ENCODE data around the gene LANCL3. TPM values are rescaled to one million over a fixed set of nuclear protein-coding genes. Genes with fewer than 3 reads are reported as not detected.
A peak's percentile ranks its signal among the peaks of the same experiment; 100 is the strongest.

The LANCL3 gene
- total RNA-seq, 4 donors from 2014 or later, result 0.02 to 0.25 (median 0.16) TPM; not detected in 1

- peak overlapping the region; percentile 24 to 56 (median 36) for H3K27ac ChIP-seq
- intact Hi-C loops (cut with DNase I; ENCODE audit: low total_unique reads) (no loop called here), in situ Hi-C loops (cut with MboI; ENCODE audit: low sequenced_read_pairs in 4 of 4) (no loop called here)
- no peaks in the 10 kb centered on the region for H3K9me3 ChIP-seq
- no peak for TF ChIP-seq POLR2A (IDR thresholded peaks at IDR 0.05)
- TF ChIP-seq, protein P1, sequence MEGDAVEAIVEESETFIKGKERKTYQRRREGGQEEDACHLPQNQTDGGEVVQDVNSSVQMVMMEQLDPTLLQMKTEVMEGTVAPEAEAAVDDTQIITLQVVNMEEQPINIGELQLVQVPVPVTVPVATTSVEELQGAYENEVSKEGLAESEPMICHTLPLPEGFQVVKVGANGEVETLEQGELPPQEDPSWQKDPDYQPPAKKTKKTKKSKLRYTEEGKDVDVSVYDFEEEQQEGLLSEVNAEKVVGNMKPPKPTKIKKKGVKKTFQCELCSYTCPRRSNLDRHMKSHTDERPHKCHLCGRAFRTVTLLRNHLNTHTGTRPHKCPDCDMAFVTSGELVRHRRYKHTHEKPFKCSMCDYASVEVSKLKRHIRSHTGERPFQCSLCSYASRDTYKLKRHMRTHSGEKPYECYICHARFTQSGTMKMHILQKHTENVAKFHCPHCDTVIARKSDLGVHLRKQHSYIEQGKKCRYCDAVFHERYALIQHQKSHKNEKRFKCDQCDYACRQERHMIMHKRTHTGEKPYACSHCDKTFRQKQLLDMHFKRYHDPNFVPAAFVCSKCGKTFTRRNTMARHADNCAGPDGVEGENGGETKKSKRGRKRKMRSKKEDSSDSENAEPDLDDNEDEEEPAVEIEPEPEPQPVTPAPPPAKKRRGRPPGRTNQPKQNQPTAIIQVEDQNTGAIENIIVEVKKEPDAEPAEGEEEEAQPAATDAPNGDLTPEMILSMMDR (IDR thresholded peaks at IDR 0.05 in 4 of 5, conservative IDR thresholded peaks at IDR 0.05 in 1 of 5), result no peak
- DNase-seq (no peak), ATAC-seq (peak in 1 of 2 donors; percentile 52)
- H3K4me1 ChIP-seq, result peaks cover 10 to 12% of the 10 kb centered on the region in 2 donors
- H3K36me3 ChIP-seq, result no peaks in the 10 kb centered on the region
- H3K4me3 ChIP-seq, result no peak overlapping the region
- H3K27me3 ChIP-seq, result no peaks in the 10 kb centered on the region
These were observed 151.1 kb downstream of the LANCL3 start for GRCh38 chrX:37722595-37722994.

GRCh38 chrX:37726346-37726745 lies 154.9 kb downstream of the LANCL3 start:
- DNase-seq, result no peak
- intact Hi-C loops (cut with DNase I; ENCODE audit: low total_unique reads), result no loop called here
- no peak for TF ChIP-seq POLR2A (IDR thresholded peaks at IDR 0.05)

More at GRCh38 chrX:37726346-37726745, 154.9 kb downstream of the LANCL3 start:
- no peak overlapping the region for H3K4me3 ChIP-seq
- H3K4me1 ChIP-seq, result peaks cover 10 to 12% of the 10 kb centered on the region in 2 donors
- in situ Hi-C loops (cut with MboI; ENCODE audit: low sequenced_read_pairs in 4 of 4), result no loop called here
- no peaks in the 10 kb centered on the region for H3K9me3 ChIP-seq
- H3K27me3 ChIP-seq, result no peaks in the 10 kb centered on the region
- ATAC-seq, result peak; percentile 64 to 77
- H3K36me3 ChIP-seq, result no peaks in the 10 kb centered on the region
- no peak overlapping the region for H3K27ac ChIP-seq

Other genes with a start within 250 kb of the LANCL3 start
- 10 to 100 TPM in 2 of 4 donors, 1 to 10 TPM in 2; 8.2 to 20.0 (median 10.1) TPM for gene PRRG1, start 222.3 kb upstream of the LANCL3 start, total RNA-seq
- gene XK, start 114.1 kb downstream of the LANCL3 start, total RNA-seq, result 1 to 10 TPM; 2.8 to 8.8 (median 5.1) TPM
- gene CYBB, start 208.4 kb downstream of the LANCL3 start, total RNA-seq, result 1 to 10 TPM; 1.8 to 6.7 (median 5.1) TPM